Upper lobe of left lung (tissue), 6 donors: Measurements from ENCODE around the gene VAV1. TPM values are rescaled to one million over a fixed set of nuclear protein-coding genes. Genes with fewer than 3 reads are reported as not detected.

ENCODE experiments used
- ATAC-seq, 2 donors: fragments of 200-7000 bp; cut with Tn5 transposase; one replicate each; pipeline ENCODE4 v1.9.1; 2022; ENCODE audit warnings: mild to moderate bottlenecking in 2 of 2, moderate library complexity in 2 of 2; ENCODE audit not compliant: low FRiP score in 2 of 2
- DNase-seq, 2 donors: peaks; one replicate each; pipeline ENCODE4 v3.0.0-alpha.2; 2019 to 2020
- H3K27ac ChIP-seq, 4 donors: fragments of 200-600 bp; sonication (generic); one replicate each; pipeline ENCODE4 v1.5.1; 2016 to 2019
- H3K27me3 ChIP-seq, 4 donors: fragments of 200-600 bp; sonication (generic); one replicate each; pipeline ENCODE4 v1.5.1; 2017 to 2019
- H3K36me3 ChIP-seq, 4 donors: fragments of 200-600 bp; sonication (generic); one replicate each; pipeline ENCODE4 v1.5.1; 2016 to 2019
- H3K4me1 ChIP-seq, 4 donors: fragments of 200-600 bp; sonication (generic); one replicate each; pipeline ENCODE4 v1.5.1; 2018 to 2019
- H3K4me3 ChIP-seq, 4 donors: fragments of 200-600 bp; sonication (generic); one replicate each; pipeline ENCODE4 v1.5.1; 2017 to 2019; ENCODE audit warnings: mild to moderate bottlenecking in 2 of 4, moderate library complexity in 1 of 4
- H3K9me3 ChIP-seq, 4 donors: fragments of 200-600 bp; sonication (generic); one replicate each; pipeline ENCODE4 v1.5.1; 2018 to 2019
- EP300 ChIP-seq, 4 donors: sonication (generic); formaldehyde crosslinking; IDR thresholded peaks; one replicate each; pipeline ENCODE4 v1.5.1; 2017; ENCODE audit warnings: antibody characterized with exemption in 4 of 4, control low read depth in 2 of 4
- POLR2A ChIP-seq, 4 donors: fragments of 450-650 bp; IDR thresholded peaks; one replicate each; pipeline ENCODE4 v1.5.1; 2016 to 2017; ENCODE audit warnings: antibody characterized with exemption in 4 of 4, mild to moderate bottlenecking in 2 of 4
- POLR2AphosphoS5 ChIP-seq, 2 donors: sonication (generic); formaldehyde crosslinking; IDR thresholded peaks; one replicate each; pipeline ENCODE4 v1.5.1; 2017; ENCODE audit warnings: antibody characterized with exemption in 2 of 2
- WGBS, 2 donors: methylation state at CpG; one replicate each; pipeline ENCODE4 v1.1.5; 2017 to 2018; 5-methylcytosine and 5-hydroxymethylcytosine counted together
- total RNA-seq, 6 donors: library from RNA; depleted of rRNA in 4 of 6; stranded (reverse); fragments of >200 nt in 4 of 6; gene quantifications; one replicate each; pipeline versions ENCODE4 v1.1.0 to v1.2.1, GENCODE V29; 2016 to 2021
- TF ChIP-seq, protein P1 (sequence below), 6 experiments: fragments of 450-650 bp in 4 of 6; fragments of 200-600 bp in 2 of 6; sonication (generic) in 2 of 6; IDR thresholded peaks; one replicate each; pipeline ENCODE4 v1.5.1; 2016 to 2019; ENCODE audit warnings: antibody characterized with exemption in 6 of 6
- donor health status: DM: no; HTN: no; CAD: no; lungs with moderate emphysema.
- donor health status: DM: no; HTN: yes; CAD: no; lungs with severe emphysema.

VAV1 gene
- total RNA-seq, 6 donors from 2014 or later = 13.9 to 53.4 (median 24.1) TPM

DNA sequence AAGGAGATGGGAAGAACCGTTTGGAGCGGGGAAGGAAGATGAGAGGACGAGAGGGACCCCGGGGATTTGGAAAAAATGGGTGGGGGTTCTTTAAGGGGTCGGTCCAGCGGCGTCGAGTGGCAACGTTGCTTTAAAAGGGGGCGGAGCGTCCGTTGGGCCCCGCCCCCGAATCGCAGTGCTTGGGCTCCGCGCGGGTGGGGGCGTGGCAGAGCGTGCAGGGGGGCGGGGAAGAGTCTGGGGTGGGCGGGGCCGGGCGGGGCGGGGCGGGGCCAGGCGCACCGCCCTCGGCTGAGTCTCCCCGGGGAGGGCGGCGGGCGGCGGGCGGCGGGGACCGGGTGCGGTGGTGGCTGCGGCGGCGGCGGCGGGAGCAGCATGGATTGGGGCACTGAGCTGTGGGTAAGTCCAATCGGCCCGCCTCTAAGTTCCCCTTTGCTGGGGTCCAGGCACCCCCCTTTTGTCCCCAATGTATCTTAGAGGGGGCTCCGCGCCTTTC lies 33.1 kb upstream of the VAV1 start, which contains the start of gene TRIP10:
TSS of gene TRIP10 (plus strand) at position 291 of the 493 bp plus-strand sequence. CDS start at position 373, 82 bp downstream.
- TF ChIP-seq EP300 (IDR thresholded peaks at IDR 0.05) (no peak), POLR2A (IDR thresholded peaks at IDR 0.05) (peak in 2 of 4 donors; percentile 61 to 80), POLR2AphosphoS5 (IDR thresholded peaks at IDR 0.05) (peak; percentile 22 to 54)
- TF ChIP-seq, protein P1, sequence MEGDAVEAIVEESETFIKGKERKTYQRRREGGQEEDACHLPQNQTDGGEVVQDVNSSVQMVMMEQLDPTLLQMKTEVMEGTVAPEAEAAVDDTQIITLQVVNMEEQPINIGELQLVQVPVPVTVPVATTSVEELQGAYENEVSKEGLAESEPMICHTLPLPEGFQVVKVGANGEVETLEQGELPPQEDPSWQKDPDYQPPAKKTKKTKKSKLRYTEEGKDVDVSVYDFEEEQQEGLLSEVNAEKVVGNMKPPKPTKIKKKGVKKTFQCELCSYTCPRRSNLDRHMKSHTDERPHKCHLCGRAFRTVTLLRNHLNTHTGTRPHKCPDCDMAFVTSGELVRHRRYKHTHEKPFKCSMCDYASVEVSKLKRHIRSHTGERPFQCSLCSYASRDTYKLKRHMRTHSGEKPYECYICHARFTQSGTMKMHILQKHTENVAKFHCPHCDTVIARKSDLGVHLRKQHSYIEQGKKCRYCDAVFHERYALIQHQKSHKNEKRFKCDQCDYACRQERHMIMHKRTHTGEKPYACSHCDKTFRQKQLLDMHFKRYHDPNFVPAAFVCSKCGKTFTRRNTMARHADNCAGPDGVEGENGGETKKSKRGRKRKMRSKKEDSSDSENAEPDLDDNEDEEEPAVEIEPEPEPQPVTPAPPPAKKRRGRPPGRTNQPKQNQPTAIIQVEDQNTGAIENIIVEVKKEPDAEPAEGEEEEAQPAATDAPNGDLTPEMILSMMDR (IDR thresholded peaks at IDR 0.05) = no peak
- Histone ChIP-seq H3K36me3 (peaks cover 0 to 24% (median 13%) of the 10 kb centered on the region in 4 donors), H3K4me1 (peaks cover 48 to 80% (median 64%) of the 10 kb centered on the region in 4 donors), H3K4me3 (peak within 1 kb of the TSS; percentile 84 to 99 (median 86)), H3K27ac (peak within 1 kb of the TSS; percentile 87 to 94 (median 94)), H3K27me3 (peaks cover 0 to 7% (median 0%) of the 10 kb centered on the region in 4 donors), H3K9me3 (no peaks in the 10 kb centered on the region)
- peak; percentile 60 to 71 for ATAC-seq
- WGBS, 2 donors = 0% methylated on average over 14 to 25 of the region's 47 CpGs
- peak; percentile 90 to 96 for DNase-seq

DNA sequence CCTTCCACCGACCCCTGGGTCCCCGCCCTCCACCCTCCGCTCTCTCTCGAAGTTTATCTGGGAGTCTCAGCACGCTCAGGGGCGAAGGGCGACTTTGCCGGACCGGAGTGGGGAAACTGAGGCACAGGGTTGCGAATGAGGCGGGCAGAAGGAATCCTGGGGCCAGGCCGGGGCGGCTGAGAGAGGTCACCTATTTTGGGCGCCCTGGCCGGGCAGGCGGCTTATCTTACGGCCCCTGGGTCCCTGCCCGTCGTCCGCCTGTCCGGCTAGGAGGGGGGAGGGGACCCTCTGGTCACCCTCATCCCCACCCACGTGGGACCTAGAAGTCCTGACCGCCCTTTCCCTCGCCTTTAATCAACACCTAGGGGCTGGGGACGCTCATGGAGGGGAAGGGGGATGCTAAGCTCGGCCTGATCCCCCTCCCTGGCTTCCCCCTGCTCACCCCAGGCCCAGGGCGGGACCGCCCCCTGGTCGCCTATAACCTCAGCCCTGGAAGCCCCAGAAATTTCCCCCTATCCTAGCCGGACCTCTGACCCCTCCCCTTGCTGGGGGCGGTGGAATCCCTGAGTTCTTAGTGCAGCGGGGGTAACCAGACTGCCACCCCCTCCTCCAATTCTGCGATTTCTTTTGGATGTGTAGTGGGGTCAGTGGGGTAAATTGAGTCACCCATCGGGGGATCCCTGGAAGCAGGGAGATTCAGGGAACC lies 32.5 kb upstream of the VAV1 start:
- WGBS, 2 donors = 1 to 3% methylated on average over 7 to 20 of the region's 34 CpGs
- TF ChIP-seq, protein P1 (IDR thresholded peaks at IDR 0.05) = no peak
- TF ChIP-seq EP300 (IDR thresholded peaks at IDR 0.05) (no peak), POLR2A (IDR thresholded peaks at IDR 0.05) (no peak), POLR2AphosphoS5 (IDR thresholded peaks at IDR 0.05) (no peak)
- peak in 1 of 2 donors; percentile 51 for DNase-seq
- H3K9me3 ChIP-seq = no peaks in the 10 kb centered on the region
- peaks cover 0 to 7% (median 0%) of the 10 kb centered on the region in 4 donors for H3K27me3 ChIP-seq
- peaks cover 53 to 86% (median 70%) of the 10 kb centered on the region in 4 donors for H3K4me1 ChIP-seq
- peaks cover 0 to 30% (median 14%) of the 10 kb centered on the region in 4 donors for H3K36me3 ChIP-seq
- peak overlapping the region; percentile 87 to 94 (median 94) for H3K27ac ChIP-seq
- ATAC-seq = no peak
- H3K4me3 ChIP-seq = peak overlapping the region; percentile 84 to 99 (median 86)

DNA sequence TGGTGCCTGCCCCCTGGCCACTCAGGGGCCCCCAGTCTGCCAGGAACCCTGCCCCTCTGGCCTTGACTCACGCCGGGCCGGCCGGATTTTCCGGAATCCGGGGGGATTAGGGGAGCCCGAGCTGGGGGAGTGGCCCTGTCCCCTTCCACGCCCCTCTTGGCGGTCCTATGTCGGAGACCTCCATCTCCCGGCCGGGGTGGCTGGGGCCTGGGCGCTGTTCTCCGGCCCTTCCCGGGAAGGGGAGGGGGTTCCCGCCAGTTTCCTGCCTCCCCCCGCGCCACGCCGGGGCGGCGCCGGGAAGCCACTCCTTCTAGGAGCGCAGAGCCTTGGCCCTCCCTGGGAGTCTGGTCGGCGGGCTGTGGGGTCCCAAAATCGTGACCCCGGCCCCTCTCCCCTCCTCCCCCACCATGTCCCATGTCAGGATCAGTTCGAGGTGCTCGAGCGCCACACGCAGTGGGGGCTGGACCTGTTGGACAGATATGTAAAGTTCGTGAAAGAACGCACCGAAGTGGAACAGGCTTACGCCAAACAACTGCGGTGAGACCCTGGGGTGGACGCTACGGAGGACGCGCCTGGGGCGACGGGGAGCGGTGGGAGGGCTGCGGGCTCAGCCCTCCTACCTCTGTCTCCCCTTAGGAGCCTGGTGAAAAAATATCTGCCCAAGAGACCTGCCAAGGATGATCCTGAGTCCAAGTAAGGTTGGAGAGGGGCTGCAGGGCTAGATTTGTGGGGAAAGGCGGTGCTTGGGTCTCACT lies 31.7 kb upstream of the VAV1 start:
- peak overlapping the region; percentile 87 to 94 (median 94) for H3K27ac ChIP-seq
- peak; percentile 28 to 78 for TF ChIP-seq POLR2AphosphoS5 (IDR thresholded peaks at IDR 0.05)
- TF ChIP-seq, protein P1 (IDR thresholded peaks at IDR 0.05) = no peak
- TF ChIP-seq POLR2A (IDR thresholded peaks at IDR 0.05) = peak in 2 of 4 donors; percentile 47 to 56
- peak; percentile 72 to 92 for DNase-seq
- H3K4me3 ChIP-seq = peak overlapping the region; percentile 84 to 99 (median 86)
- H3K9me3 ChIP-seq = no peaks in the 10 kb centered on the region
- H3K36me3 ChIP-seq = peaks cover 0 to 38% (median 16%) of the 10 kb centered on the region in 4 donors
- peaks cover 0 to 7% (median 0%) of the 10 kb centered on the region in 4 donors for H3K27me3 ChIP-seq
- ATAC-seq = peak in 1 of 2 donors; percentile 1
- peaks cover 58 to 85% (median 69%) of the 10 kb centered on the region in 4 donors for H3K4me1 ChIP-seq
- 1 to 2% methylated on average over 10 to 24 of the region's 46 CpGs for WGBS, 2 donors

DNA sequence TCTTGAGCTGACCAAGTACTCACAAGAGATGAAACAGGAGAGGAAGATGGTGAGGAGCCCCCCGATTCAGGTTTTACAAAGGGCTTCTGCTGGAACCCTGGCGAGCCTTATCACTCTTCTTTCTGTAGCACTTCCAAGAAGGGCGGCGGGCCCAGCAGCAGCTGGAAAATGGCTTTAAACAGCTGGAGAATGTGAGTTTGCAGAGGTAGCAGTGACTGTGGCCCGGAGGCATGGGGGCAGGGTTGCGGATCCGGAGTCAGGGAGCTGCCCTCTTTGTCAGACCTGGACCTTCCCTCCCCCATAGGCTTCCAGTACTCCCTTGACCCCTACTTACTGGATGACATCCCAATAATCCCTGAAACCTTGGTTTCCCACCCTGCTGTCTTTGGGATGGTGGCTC lies 29.4 kb upstream of the VAV1 start:
- H3K27ac ChIP-seq = peak overlapping the region; percentile 74 to 93 (median 88)
- H3K4me3 ChIP-seq = no peak overlapping the region
- H3K36me3 ChIP-seq = peaks cover 12 to 61% (median 37%) of the 10 kb centered on the region in 4 donors
- 78 to 81% methylated on average over 4 to 7 of the region's 7 CpGs for WGBS, 2 donors
- DNase-seq (no peak), ATAC-seq (no peak)
- no peaks in the 10 kb centered on the region for H3K9me3 ChIP-seq
- TF ChIP-seq POLR2AphosphoS5 (IDR thresholded peaks at IDR 0.05) = no peak
- no peak for TF ChIP-seq POLR2A (IDR thresholded peaks at IDR 0.05)
- no peak for TF ChIP-seq EP300 (IDR thresholded peaks at IDR 0.05)
- TF ChIP-seq, protein P1 (IDR thresholded peaks at IDR 0.05) = no peak
- H3K4me1 ChIP-seq = peaks cover 50 to 69% (median 62%) of the 10 kb centered on the region in 4 donors
- H3K27me3 ChIP-seq = peaks cover 0 to 7% (median 0%) of the 10 kb centered on the region in 4 donors
